ENCODE results near the gene U2AF2.

The U2AF2 gene

DNA sequence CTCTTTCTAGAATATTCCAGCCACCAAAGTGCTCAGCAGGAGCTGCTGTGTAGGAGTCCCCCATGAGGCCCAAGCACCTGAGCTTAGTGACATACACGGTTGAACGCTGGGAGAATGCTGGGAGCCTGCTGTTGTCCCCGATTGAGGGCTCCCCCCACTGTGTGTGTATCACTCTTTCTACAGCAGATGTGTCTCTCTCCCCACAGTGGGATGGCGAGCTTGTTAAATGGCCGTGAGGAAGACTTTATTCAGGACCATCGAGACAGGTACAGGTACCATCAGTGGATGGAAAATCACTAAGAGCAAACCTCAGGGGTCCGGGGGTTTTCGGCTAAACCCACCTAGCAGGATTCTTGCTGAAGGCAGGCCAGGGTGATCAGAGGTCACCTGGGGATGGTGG lies 42.9 kb downstream of the U2AF2 start:
- TF ChIP-seq, protein P1, sequence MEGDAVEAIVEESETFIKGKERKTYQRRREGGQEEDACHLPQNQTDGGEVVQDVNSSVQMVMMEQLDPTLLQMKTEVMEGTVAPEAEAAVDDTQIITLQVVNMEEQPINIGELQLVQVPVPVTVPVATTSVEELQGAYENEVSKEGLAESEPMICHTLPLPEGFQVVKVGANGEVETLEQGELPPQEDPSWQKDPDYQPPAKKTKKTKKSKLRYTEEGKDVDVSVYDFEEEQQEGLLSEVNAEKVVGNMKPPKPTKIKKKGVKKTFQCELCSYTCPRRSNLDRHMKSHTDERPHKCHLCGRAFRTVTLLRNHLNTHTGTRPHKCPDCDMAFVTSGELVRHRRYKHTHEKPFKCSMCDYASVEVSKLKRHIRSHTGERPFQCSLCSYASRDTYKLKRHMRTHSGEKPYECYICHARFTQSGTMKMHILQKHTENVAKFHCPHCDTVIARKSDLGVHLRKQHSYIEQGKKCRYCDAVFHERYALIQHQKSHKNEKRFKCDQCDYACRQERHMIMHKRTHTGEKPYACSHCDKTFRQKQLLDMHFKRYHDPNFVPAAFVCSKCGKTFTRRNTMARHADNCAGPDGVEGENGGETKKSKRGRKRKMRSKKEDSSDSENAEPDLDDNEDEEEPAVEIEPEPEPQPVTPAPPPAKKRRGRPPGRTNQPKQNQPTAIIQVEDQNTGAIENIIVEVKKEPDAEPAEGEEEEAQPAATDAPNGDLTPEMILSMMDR (IDR thresholded peaks at IDR 0.05; ENCODE audit: low read length), result no peak
- TF ChIP-seq EZH2phosphoT487 (IDR thresholded peaks at IDR 0.05; ENCODE audit: low read length) (no peak), EZH2 (optimal IDR thresholded peaks at IDR 0.05; ENCODE audit: low read depth, low read length) (no peak)

DNA sequence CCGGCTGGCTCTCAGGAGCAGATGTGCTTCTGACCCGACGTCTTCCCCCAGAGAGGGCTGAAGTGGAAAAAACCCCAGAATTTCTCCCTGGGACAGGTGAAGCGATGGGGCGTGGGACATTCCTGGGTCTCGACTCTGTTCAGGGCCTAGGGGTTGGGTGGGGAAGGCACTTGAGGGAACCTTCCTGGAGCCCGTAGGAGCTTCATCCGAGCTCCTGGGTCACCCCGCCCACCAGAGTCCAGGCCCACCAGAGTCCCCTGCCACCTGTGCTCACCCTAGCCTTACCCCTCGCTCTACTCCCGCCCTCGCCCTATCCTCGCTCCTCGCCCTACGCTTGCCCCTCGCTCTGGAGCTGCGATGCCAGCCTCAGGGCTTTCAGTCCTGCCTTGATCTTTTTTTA lies 43.4 kb downstream of the U2AF2 start:
- Histone ChIP-seq H3K4me1 (ENCODE audit: low read length) (no peaks in the 10 kb centered on the region), H3K36me3 (replicated peaks; ENCODE audit: insufficient read depth, low read length) (0 out of 2 replicates have a peak, but pooled peaks cover 2% of the 10 kb centered on the region), H3K9me3 (replicated peaks; ENCODE audit: insufficient read depth, low read length) (no peaks in the 10 kb centered on the region), H3K4me3 (ENCODE audit: low read length) (no peak overlapping the region), H4K20me1 (ENCODE audit: insufficient read depth, low read length) (no peaks in the 10 kb centered on the region), H3K27ac (ENCODE audit: low read length) (no peak overlapping the region), H3F3A (ENCODE audit: insufficient read depth, low read length) (no peaks in the 10 kb centered on the region), H2AFZ (ENCODE audit: low read length) (no peak overlapping the region), H3K9ac (ENCODE audit: low read length) (no peak overlapping the region), H3K9me2 (replicated peaks; ENCODE audit: insufficient read depth, low read length) (no peaks in the 10 kb centered on the region), H3K4me2 (ENCODE audit: low read depth, low read length) (no peak overlapping the region), H3K79me2 (ENCODE audit: low read length) (no peaks in the 10 kb centered on the region), H3K27me3 (replicated peaks; ENCODE audit: insufficient read depth, low read length) (no peaks in the 10 kb centered on the region)
- no peak for DNase-seq
- TF ChIP-seq EZH2 (optimal IDR thresholded peaks at IDR 0.05; ENCODE audit: low read depth, low read length) (no peak), EZH2phosphoT487 (IDR thresholded peaks at IDR 0.05; ENCODE audit: low read length) (no peak)
- TF ChIP-seq, protein P1 (IDR thresholded peaks at IDR 0.05; ENCODE audit: low read length), result no peak

More for the DNA sequence above, 42.9 kb downstream of the U2AF2 start:
- H3K79me2 ChIP-seq (ENCODE audit: low read length), result no peaks in the 10 kb centered on the region
- H3K9ac ChIP-seq (ENCODE audit: low read length), result no peak overlapping the region
- no peak overlapping the region for H3K27ac ChIP-seq (ENCODE audit: low read length)
- H3K4me1 ChIP-seq (ENCODE audit: low read length), result no peaks in the 10 kb centered on the region
- no peak overlapping the region for H3K4me2 ChIP-seq (ENCODE audit: low read depth, low read length)
- no peaks in the 10 kb centered on the region for H4K20me1 ChIP-seq (ENCODE audit: insufficient read depth, low read length)
- no peak for DNase-seq
- H3K9me3 ChIP-seq (replicated peaks; ENCODE audit: insufficient read depth, low read length), result no peaks in the 10 kb centered on the region
- no peaks in the 10 kb centered on the region for H3F3A ChIP-seq (ENCODE audit: insufficient read depth, low read length)
- no peaks in the 10 kb centered on the region for H3K9me2 ChIP-seq (replicated peaks; ENCODE audit: insufficient read depth, low read length)
- H3K4me3 ChIP-seq (ENCODE audit: low read length), result no peak overlapping the region
- H3K36me3 ChIP-seq (replicated peaks; ENCODE audit: insufficient read depth, low read length), result 0 out of 2 replicates have a peak, but pooled peaks cover 2% of the 10 kb centered on the region
- H3K27me3 ChIP-seq (replicated peaks; ENCODE audit: insufficient read depth, low read length), result no peaks in the 10 kb centered on the region
- no peak overlapping the region for H2AFZ ChIP-seq (ENCODE audit: low read length)

DNA sequence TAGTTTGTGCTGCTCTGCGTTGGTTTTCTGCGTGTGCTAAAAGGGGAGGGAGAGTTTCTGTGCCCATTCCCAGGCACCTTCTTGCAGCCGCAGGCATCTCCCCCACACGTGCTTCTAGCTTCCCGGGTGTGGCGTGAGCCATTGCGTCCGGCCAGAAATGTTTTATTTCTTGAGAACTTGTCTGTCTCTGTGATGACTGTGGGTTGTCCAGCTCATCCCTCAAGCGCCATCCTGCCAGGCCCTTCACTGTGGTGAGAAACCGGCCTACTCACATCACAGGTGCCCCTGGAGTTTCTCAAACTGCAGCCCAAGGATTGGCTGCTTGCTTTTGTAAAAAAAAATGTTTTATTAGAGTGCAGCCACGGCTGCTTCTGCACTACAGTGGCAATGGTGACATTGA lies 44.4 kb downstream of the U2AF2 start:
- no peaks in the 10 kb centered on the region for H3K79me2 ChIP-seq (ENCODE audit: low read length)
- H3F3A ChIP-seq (ENCODE audit: insufficient read depth, low read length), result no peaks in the 10 kb centered on the region
- H3K4me1 ChIP-seq (ENCODE audit: low read length), result no peaks in the 10 kb centered on the region
- H3K27me3 ChIP-seq (replicated peaks; ENCODE audit: insufficient read depth, low read length), result no peaks in the 10 kb centered on the region
- no peaks in the 10 kb centered on the region for H3K9me2 ChIP-seq (replicated peaks; ENCODE audit: insufficient read depth, low read length)
- no peak overlapping the region for H3K4me3 ChIP-seq (ENCODE audit: low read length)
- no peaks in the 10 kb centered on the region for H4K20me1 ChIP-seq (ENCODE audit: insufficient read depth, low read length)
- no peak for DNase-seq
- no peak overlapping the region for H3K4me2 ChIP-seq (ENCODE audit: low read depth, low read length)
- H3K36me3 ChIP-seq (replicated peaks; ENCODE audit: insufficient read depth, low read length), result 0 out of 2 replicates have a peak, but pooled peaks cover 2% of the 10 kb centered on the region
- H2AFZ ChIP-seq (ENCODE audit: low read length), result no peak overlapping the region
- no peaks in the 10 kb centered on the region for H3K9me3 ChIP-seq (replicated peaks; ENCODE audit: insufficient read depth, low read length)
- no peak overlapping the region for H3K9ac ChIP-seq (ENCODE audit: low read length)
- H3K27ac ChIP-seq (ENCODE audit: low read length), result no peak overlapping the region
- TF ChIP-seq EZH2phosphoT487 (IDR thresholded peaks at IDR 0.05; ENCODE audit: low read length) (no peak), EZH2 (optimal IDR thresholded peaks at IDR 0.05; ENCODE audit: low read depth, low read length) (no peak)
- TF ChIP-seq, protein P1 (IDR thresholded peaks at IDR 0.05; ENCODE audit: low read length), result no peak

Measured in MM.1S (cell line).